Smooth muscle cell of the coronary artery (primary cell): ENCODE measurements around the gene PLCB3. TPM values are rescaled to one million over a fixed set of nuclear protein-coding genes. Genes with fewer than 3 reads are reported as not detected.

Source experiments
- total RNA-seq: library from RNA; depleted of rRNA; stranded (reverse); fragments of >200 nt; gene quantifications from 2 replicates; pipeline ENCODE4 v1.2.3, GENCODE V29; 2014; ENCODE audit warnings: low replicate concordance

PLCB3 gene
- total RNA-seq, 1 donor from 2014 or later: 50.0 TPM

GRCh38 chr11:64317961-64318765 is 66.8 kb downstream of the PLCB3 start, which contains the start of gene PRDX5:
Gene PRDX5, plus strand, starts transcription at chr11:64318121. Its CDS starts 95 bp downstream, at chr11:64318216.

Other genes with a start within 250 kb of the PLCB3 start
- under 0.01 TPM in 1 of 2 replicates, not detected in the other for gene FLRT1, start 215.6 kb upstream of the PLCB3 start, total RNA-seq
- gene MACROD1, start 85.4 kb upstream of the PLCB3 start, total RNA-seq: 24.5 and 25.4 TPM in 2 replicates
- 162 and 280 TPM in 2 replicates for gene STIP1, start 65.4 kb upstream of the PLCB3 start, total RNA-seq
- gene FERMT3, start 44.8 kb upstream of the PLCB3 start, total RNA-seq: 8.0 and 10.7 TPM in 2 replicates
- 32.9 and 42.8 TPM in 2 replicates for gene TRPT1, start 25.3 kb upstream of the PLCB3 start, total RNA-seq
- 34.6 and 72.8 TPM in 2 replicates for gene NUDT22, start 25.3 kb upstream of the PLCB3 start, total RNA-seq
- gene DNAJC4, start 21.0 kb upstream of the PLCB3 start, total RNA-seq: 11.7 and 12.6 TPM in 2 replicates
- 20.7 and 23.5 TPM in 2 replicates for gene VEGFB, start 16.9 kb upstream of the PLCB3 start, total RNA-seq
- 67.4 and 90.4 TPM in 2 replicates for gene FKBP2, start 10.4 kb upstream of the PLCB3 start, total RNA-seq
- gene PPP1R14B, start 4.6 kb upstream of the PLCB3 start, total RNA-seq: 114 and 363 TPM in 2 replicates
- gene BAD, start 33.1 kb downstream of the PLCB3 start, total RNA-seq: 26.3 and 79.5 TPM in 2 replicates
- 6.9 and 7.1 TPM in 2 replicates for gene GPR137, start 34.3 kb downstream of the PLCB3 start, total RNA-seq
- gene KCNK4, start 39.8 kb downstream of the PLCB3 start, total RNA-seq: not detected in 2 replicates
- 0.15 and 0.23 TPM in 2 replicates for gene CATSPERZ, start 48.8 kb downstream of the PLCB3 start, total RNA-seq
- 22.8 and 29.8 TPM in 2 replicates for gene ESRRA, start 54.0 kb downstream of the PLCB3 start, total RNA-seq
- 244 and 288 TPM in 2 replicates for gene TRMT112, start 66.0 kb downstream of the PLCB3 start, total RNA-seq
- gene PRDX5, start 66.6 kb downstream of the PLCB3 start, total RNA-seq: 378 and 390 TPM in 2 replicates
- gene CCDC88B, start 88.7 kb downstream of the PLCB3 start, total RNA-seq: 0.12 and 3.2 TPM in 2 replicates
- 39.3 and 51.6 TPM in 2 replicates for gene RPS6KA4, start 107.6 kb downstream of the PLCB3 start, total RNA-seq